IMR-90 (cell line): ENCODE results near the gene C3orf22. TPM values are rescaled to one million over a fixed set of nuclear protein-coding genes. Genes with fewer than 3 reads are reported as not detected.
"Not testable (repeated sequence)": the region's sequence is repeated elsewhere in the genome, so short reads cannot be mapped to it uniquely, and the experiment has no call there.

Source experiments
- ATAC-seq: fragments of 200-7000 bp; cut with Tn5 transposase; 2 replicates; pipeline ENCODE4 v1.9.1; 2020; ENCODE audit warnings: low read depth, mild to moderate bottlenecking, moderate library complexity
- BruUV-seq: library from RNA; stranded (reverse); fragments of 400-500 nt; replicated peaks from 2 replicates; lab custom pipeline; 2021; lab: Mats Ljungman, UMichigan
- CTCF ChIA-PET: fragments of 300-600 bp; formaldehyde crosslinking; extraction: SDS; loops from one replicate; lab custom pipeline; 2021; ENCODE audit warnings: antibody characterized with exemption; lab: Yijun Ruan, JAX
- POLR2A ChIA-PET: fragments of 300-600 bp; sonication (Branson Sonifier 250); formaldehyde crosslinking; loops from one replicate; lab custom pipeline; 2022; ENCODE audit warnings: antibody characterized with exemption; ENCODE audit not compliant: unreplicated experiment; lab: Charles Lee
- DNase-seq: peaks from one replicate; pipeline ENCODE4 v3.0.0; 2013
- H2AFZ ChIP-seq: replicated peaks from 2 replicates; pipeline ENCODE3; 2013; ENCODE audit warnings: low read length, mild to moderate bottlenecking; ENCODE audit not compliant: poor library complexity
- H2AK5ac ChIP-seq: 2 replicates; pipeline ENCODE4 v1.6.1; 2013; ENCODE audit warnings: low read depth, low read length, inconsistent platforms
- H2AK9ac ChIP-seq: replicated peaks from 2 replicates; pipeline ENCODE3; 2013; ENCODE audit warnings: mild to moderate bottlenecking, low read depth, low read length, moderate library complexity; ENCODE audit not compliant: poor library complexity
- H2BK120ac ChIP-seq: 2 replicates; pipeline ENCODE4 v1.6.1; 2013; ENCODE audit warnings: low read depth, low read length, inconsistent platforms
- H2BK15ac ChIP-seq: 3 replicates; pipeline ENCODE4 v1.6.1; 2013; ENCODE audit warnings: low read depth, low read length, inconsistent platforms
- H2BK20ac ChIP-seq: 2 replicates; pipeline ENCODE4 v1.6.1; 2013; ENCODE audit warnings: low read depth, mild to moderate bottlenecking, inconsistent platforms, low read length, moderate library complexity
- H2BK5ac ChIP-seq: 2 replicates; pipeline ENCODE4 v1.6.1; 2013; ENCODE audit warnings: mild to moderate bottlenecking, low read depth, low read length, inconsistent platforms; ENCODE audit not compliant: poor library complexity, severe bottlenecking
- H3K14ac ChIP-seq: replicated peaks from 2 replicates; pipeline ENCODE4 v1.6.1; 2013; ENCODE audit warnings: low read depth, low read length, inconsistent platforms
- H3K18ac ChIP-seq: 2 replicates; pipeline ENCODE4 v1.6.1; 2013; ENCODE audit warnings: low read depth, low read length, control low read depth
- H3K23ac ChIP-seq: 2 replicates; pipeline ENCODE4 v1.6.1; 2013; ENCODE audit warnings: low read depth, low read length, inconsistent platforms
- H3K27ac ChIP-seq: 2 replicates; pipeline ENCODE4 v1.5.1; 2013; ENCODE audit warnings: mild to moderate bottlenecking, control low read depth, low read length; ENCODE audit not compliant: insufficient read depth
- H3K27me3 ChIP-seq: 2 replicates; pipeline ENCODE4 v1.6.1; 2013; ENCODE audit warnings: low read length; ENCODE audit not compliant: control insufficient read depth, insufficient read depth
- H3K36me3 ChIP-seq: 2 replicates; pipeline ENCODE4 v1.6.1; 2013; ENCODE audit warnings: low read length, mixed read lengths; ENCODE audit not compliant: control insufficient read depth, insufficient read depth
- H3K4ac ChIP-seq: 2 replicates; pipeline ENCODE4 v1.6.1; 2013; ENCODE audit warnings: low read depth, low read length, inconsistent platforms
- H3K4me1 ChIP-seq: 2 replicates; pipeline ENCODE4 v1.6.1; 2013; ENCODE audit warnings: low read length, mixed read lengths; ENCODE audit not compliant: control insufficient read depth, insufficient read depth
- H3K4me2 ChIP-seq: 2 replicates; pipeline ENCODE4 v1.6.1; 2013; ENCODE audit warnings: low read depth, mild to moderate bottlenecking, control low read depth, low read length, moderate library complexity
- H3K4me3 ChIP-seq: 2 replicates; pipeline ENCODE4 v1.5.1; 2013; ENCODE audit warnings: low read depth, mild to moderate bottlenecking, control low read depth, low read length, moderate library complexity; ENCODE audit not compliant: insufficient read depth
- H3K56ac ChIP-seq: 2 replicates; pipeline ENCODE4 v1.6.1; 2013; ENCODE audit warnings: low read length, inconsistent platforms; ENCODE audit not compliant: insufficient read depth; ENCODE audit errors: extremely low read depth
- H3K79me1 ChIP-seq, 2 experiments: 2 replicates each; pipeline ENCODE4 v1.6.1; 2013; ENCODE audit warnings: low read length in 2 of 2, inconsistent platforms in 1 of 2, low read depth in 1 of 2
- H3K9ac ChIP-seq: 2 replicates; pipeline ENCODE4 v1.6.1; 2013; ENCODE audit warnings: low read depth, low read length, control low read depth
- H3K9me1 ChIP-seq: 2 replicates; pipeline ENCODE4 v1.6.1; 2013; ENCODE audit warnings: low read length, inconsistent platforms; ENCODE audit not compliant: insufficient read depth
- H3K9me3 ChIP-seq: 2 replicates; pipeline ENCODE4 v1.6.1; 2013; ENCODE audit warnings: low read length; ENCODE audit not compliant: control insufficient read depth, insufficient read depth
- H4K20me1 ChIP-seq: 2 replicates; pipeline ENCODE4 v1.6.1; 2013; ENCODE audit warnings: low read length, inconsistent platforms; ENCODE audit not compliant: insufficient read depth
- H4K5ac ChIP-seq: 2 replicates; pipeline ENCODE4 v1.6.1; 2013; ENCODE audit warnings: mild to moderate bottlenecking, low read depth, low read length, control low read depth
- H4K8ac ChIP-seq, 2 experiments: 2 replicates each; pipeline ENCODE4 v1.6.1; 2013; ENCODE audit warnings: low read depth in 2 of 2, low read length in 2 of 2, control low read depth in 1 of 2, inconsistent platforms in 1 of 2
- H4K91ac ChIP-seq: 2 replicates; pipeline ENCODE4 v1.6.1; 2013; ENCODE audit warnings: low read depth, low read length, inconsistent platforms; ENCODE audit not compliant: insufficient read depth
- BHLHE40 ChIP-seq: fragments of 150-350 bp; IDR thresholded peaks from 2 replicates; pipeline ENCODE4 v1.6.1; 2016; ENCODE audit warnings: mild to moderate bottlenecking, low read depth, low read length
- CEBPB ChIP-seq: IDR thresholded peaks from 2 replicates; pipeline ENCODE4 v1.6.1; 2012; ENCODE audit warnings: low read depth, low read length, improper control_type of control experiment
- CHD1 ChIP-seq: IDR thresholded peaks from 2 replicates; pipeline ENCODE4 v1.6.1; 2012; ENCODE audit warnings: low read depth, low read length, improper control_type of control experiment
- FOS ChIP-seq: fragments of 150-350 bp; IDR thresholded peaks from 2 replicates; pipeline ENCODE4 v1.6.1; 2016; ENCODE audit warnings: low read depth, low read length
- MAZ ChIP-seq: IDR thresholded peaks from 2 replicates; pipeline ENCODE4 v1.6.1; 2012; ENCODE audit warnings: low read depth, mild to moderate bottlenecking, low read length, improper control_type of control experiment, moderate library complexity, borderline replicate concordance
- RAD21 ChIP-seq: IDR thresholded peaks from 2 replicates; pipeline ENCODE4 v1.6.1; 2012; ENCODE audit warnings: low read length, improper control_type of control experiment
- RCOR1 ChIP-seq: IDR thresholded peaks from 2 replicates; pipeline ENCODE4 v1.6.1; 2012; ENCODE audit warnings: mild to moderate bottlenecking, low read length, improper control_type of control experiment; ENCODE audit not compliant: insufficient replicate concordance
- RFX5 ChIP-seq: IDR thresholded peaks from 2 replicates; pipeline ENCODE4 v1.8.0; 2012; ENCODE audit warnings: low read depth, mild to moderate bottlenecking, low read length, moderate library complexity
- USF2 ChIP-seq: fragments of 150-350 bp; IDR thresholded peaks from 2 replicates; pipeline ENCODE4 v1.6.1; 2017; ENCODE audit warnings: mild to moderate bottlenecking, antibody characterized with exemption, low read length, low read depth
- WGBS, 2 experiments: methylation state at CpG; one replicate each; pipeline versions ENCODE4 v1.1.5 to v1.1.7; 2013; ENCODE audit warnings: missing lambda C conversion rate in 2 of 2; ENCODE audit not compliant: insufficient read length in 1 of 2; ENCODE audit errors: extremely low coverage in 2 of 2; 5-methylcytosine and 5-hydroxymethylcytosine counted together
- dilution Hi-C: fragments of 300-500 bp; cut with HindIII; formaldehyde crosslinking; loops from one replicate; pipeline ENCODE4 v1.14.3; 2018; ENCODE audit warnings: low sequenced_read_pairs; ENCODE audit not compliant: unreplicated experiment
- in situ Hi-C: fragments of 300-500 bp; cut with MboI; formaldehyde crosslinking; loops from 3 replicates; pipeline ENCODE4 v1.14.3; 2019; ENCODE audit warnings: low sequenced_read_pairs, inconsistent platforms, mixed read lengths
- intact Hi-C: fragments of 100-400 bp; cut with micrococcal nuclease; formaldehyde crosslinking; loops from 2 replicates; pipeline ENCODE4 v1.10.0; 2022
- polyA plus RNA-seq, 3 experiments: library from polyadenylated mRNA; depleted of rRNA; stranded (reverse); fragments of >200 nt; gene quantifications; 2 replicates each; pipeline ENCODE4 v1.2.3, GENCODE V29; 2012; ENCODE audit warnings: low replicate concordance in 1 of 3
- total RNA-seq: library from RNA; depleted of rRNA; stranded (reverse); fragments of >200 nt; gene quantifications from 2 replicates; pipeline ENCODE4 v1.2.3, GENCODE V29; 2012

The C3orf22 gene
- total and polyA plus RNA-seq, 2 of the 4 experiments (the other 2 are of a cell fraction): not detected

- ChIA-PET POLR2A (no interaction called here), CTCF (no interaction called here)
- Histone ChIP-seq H3K14ac (no peak overlapping the region), H3K4me2 (no peak overlapping the region), H3K27ac (no peak overlapping the region), H2AK9ac (no peak overlapping the region), H2AFZ (no peak overlapping the region), H3K18ac (no peak overlapping the region), H3K4ac (no peak overlapping the region), H2BK5ac (no peak overlapping the region), H3K4me3 (no peak overlapping the region), H3K4me1 (no peaks in the 10 kb centered on the region), H3K9me3 (no peaks in the 10 kb centered on the region), H3K36me3 (no peaks in the 10 kb centered on the region), H3K79me1 (no peaks in the 10 kb centered on the region), H4K5ac (no peak overlapping the region), H3K56ac (no peak overlapping the region), H3K9me1 (no peaks in the 10 kb centered on the region), H4K8ac (no peak overlapping the region), H3K23ac (no peak overlapping the region), H4K20me1 (no peaks in the 10 kb centered on the region), H3K9ac (no peak overlapping the region), H3K27me3 (no peaks in the 10 kb centered on the region; the same call in 1 of the 2 replicates), H2BK15ac (no peak overlapping the region), H4K91ac (no peak overlapping the region), H2BK120ac (no peak overlapping the region), H2BK20ac (no peak overlapping the region), H2AK5ac (no peak overlapping the region)
- in situ Hi-C loops: no loop called here
- no peak for DNase-seq
- dilution Hi-C loops: no loop called here
- TF ChIP-seq MAZ (no peak), USF2 (no peak), RCOR1 (no peak), FOS (no peak), RFX5 (no peak), BHLHE40 (no peak), RAD21 (no peak), CEBPB (no peak), CHD1 (no peak)
- no peak for ATAC-seq
- 63 to 83% methylated on average over 1 of the region's 1 CpG for WGBS, 2 experiments
- intact Hi-C loops: no loop called here
- no TSS peak for BruUV-seq
Measured at GRCh38 chr3:126599101-126599500, 40.4 kb upstream of the C3orf22 start.

GRCh38 chr3:126595479-126595878, 36.7 kb upstream of the C3orf22 start:
- in situ Hi-C loops, ATAC-seq, H4K20me1 ChIP-seq, H3K4me3 ChIP-seq, H2AK5ac ChIP-seq, H3K27ac ChIP-seq, H3K56ac ChIP-seq, H4K8ac ChIP-seq, DNase-seq, BruUV-seq, H2BK5ac ChIP-seq, H3K14ac ChIP-seq, H3K36me3 ChIP-seq, POLR2A ChIA-PET, H3K23ac ChIP-seq, H4K5ac ChIP-seq, intact Hi-C loops, H2BK15ac ChIP-seq, H3K4me2 ChIP-seq, H3K18ac ChIP-seq, dilution Hi-C loops, H3K4me1 ChIP-seq, H3K79me1 ChIP-seq, H2BK120ac ChIP-seq, H2AK9ac ChIP-seq, CTCF ChIA-PET, H3K4ac ChIP-seq, H2AFZ ChIP-seq, H4K91ac ChIP-seq, H3K9me1 ChIP-seq, H3K9me3 ChIP-seq, H3K27me3 ChIP-seq, H3K9ac ChIP-seq, H2BK20ac ChIP-seq: not testable (repeated sequence)
- WGBS, 2 experiments: 83% methylated on average over 1 of the region's 4 CpGs; no CpG with 5 or more reads in 1 of the 2 experiments
